GM12874 (cell line): ENCODE measurements around the gene AGT.

Experiments used
- TF ChIP-seq, protein P1 (sequence below): IDR thresholded peaks from 2 replicates; pipeline ENCODE4 v1.5.1; 2011; ENCODE audit warnings: low read depth, mild to moderate bottlenecking, control low read depth, low read length, moderate library complexity; ENCODE audit not compliant: insufficient read depth

Gene AGT

GRCh38 chr1:230754796-230755195 is 40.9 kb upstream of the AGT start:
- TF ChIP-seq, protein P1, sequence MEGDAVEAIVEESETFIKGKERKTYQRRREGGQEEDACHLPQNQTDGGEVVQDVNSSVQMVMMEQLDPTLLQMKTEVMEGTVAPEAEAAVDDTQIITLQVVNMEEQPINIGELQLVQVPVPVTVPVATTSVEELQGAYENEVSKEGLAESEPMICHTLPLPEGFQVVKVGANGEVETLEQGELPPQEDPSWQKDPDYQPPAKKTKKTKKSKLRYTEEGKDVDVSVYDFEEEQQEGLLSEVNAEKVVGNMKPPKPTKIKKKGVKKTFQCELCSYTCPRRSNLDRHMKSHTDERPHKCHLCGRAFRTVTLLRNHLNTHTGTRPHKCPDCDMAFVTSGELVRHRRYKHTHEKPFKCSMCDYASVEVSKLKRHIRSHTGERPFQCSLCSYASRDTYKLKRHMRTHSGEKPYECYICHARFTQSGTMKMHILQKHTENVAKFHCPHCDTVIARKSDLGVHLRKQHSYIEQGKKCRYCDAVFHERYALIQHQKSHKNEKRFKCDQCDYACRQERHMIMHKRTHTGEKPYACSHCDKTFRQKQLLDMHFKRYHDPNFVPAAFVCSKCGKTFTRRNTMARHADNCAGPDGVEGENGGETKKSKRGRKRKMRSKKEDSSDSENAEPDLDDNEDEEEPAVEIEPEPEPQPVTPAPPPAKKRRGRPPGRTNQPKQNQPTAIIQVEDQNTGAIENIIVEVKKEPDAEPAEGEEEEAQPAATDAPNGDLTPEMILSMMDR, result no peak

- TF ChIP-seq, protein P1, result no peak
Measured at GRCh38 chr1:230753586-230754251, 39.8 kb upstream of the AGT start.

GRCh38 chr1:230753191-230753585 is 39.3 kb upstream of the AGT start:
- TF ChIP-seq, protein P1, result no peak

DNA sequence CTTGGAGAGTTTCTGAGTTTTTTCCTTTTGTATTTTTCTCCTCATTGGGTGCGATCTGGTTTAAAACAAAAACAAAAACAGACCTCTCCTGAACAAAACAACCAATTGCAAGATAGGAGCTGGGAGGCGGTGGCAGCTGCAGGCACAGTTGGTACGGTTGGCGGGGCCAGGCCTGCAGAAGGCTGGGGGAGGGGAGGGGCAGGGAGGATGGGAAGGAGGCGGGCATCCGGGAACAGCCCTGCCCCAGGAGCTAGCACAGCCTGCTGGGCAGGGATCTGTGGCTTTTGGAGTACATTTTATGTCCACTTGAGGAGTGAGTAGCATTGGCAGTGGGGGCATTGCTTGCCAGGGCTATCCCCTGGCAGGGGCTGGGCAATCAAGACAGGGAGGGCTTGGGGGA is 38.5 kb upstream of the AGT start:
- TF ChIP-seq, protein P1, result no peak

DNA sequence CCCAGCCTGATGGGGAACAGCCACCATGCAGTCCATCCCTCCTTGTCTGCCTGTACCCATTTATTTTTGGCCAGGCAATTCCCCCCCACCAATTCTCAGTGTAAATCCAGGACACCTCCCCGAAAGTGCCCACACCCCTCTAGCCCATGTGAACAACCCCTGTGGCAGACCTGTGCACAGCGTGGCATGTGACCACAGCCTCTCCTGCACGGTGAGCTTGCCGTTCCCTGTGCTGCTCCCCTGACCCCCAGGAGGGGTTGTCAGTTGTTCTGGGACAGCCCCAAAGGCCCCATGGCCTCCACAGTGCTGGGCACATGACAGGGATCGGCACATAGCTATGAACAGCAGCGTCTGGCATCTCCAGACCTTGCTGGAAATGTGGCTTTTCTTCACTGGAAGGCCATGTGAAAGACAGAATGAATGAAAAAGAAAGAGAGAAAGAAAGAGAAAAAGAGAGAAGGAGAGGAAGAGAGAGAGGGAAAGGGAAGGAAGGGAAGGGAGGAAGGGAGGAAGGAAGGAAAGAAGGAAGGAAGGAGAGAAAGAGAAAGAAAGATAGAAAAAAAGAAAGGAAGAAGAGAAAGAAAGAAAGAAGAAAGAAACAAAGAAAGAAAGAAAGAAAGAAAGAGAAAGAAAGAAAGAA is 37.2 kb upstream of the AGT start:
- TF ChIP-seq, protein P1, result no peak

DNA sequence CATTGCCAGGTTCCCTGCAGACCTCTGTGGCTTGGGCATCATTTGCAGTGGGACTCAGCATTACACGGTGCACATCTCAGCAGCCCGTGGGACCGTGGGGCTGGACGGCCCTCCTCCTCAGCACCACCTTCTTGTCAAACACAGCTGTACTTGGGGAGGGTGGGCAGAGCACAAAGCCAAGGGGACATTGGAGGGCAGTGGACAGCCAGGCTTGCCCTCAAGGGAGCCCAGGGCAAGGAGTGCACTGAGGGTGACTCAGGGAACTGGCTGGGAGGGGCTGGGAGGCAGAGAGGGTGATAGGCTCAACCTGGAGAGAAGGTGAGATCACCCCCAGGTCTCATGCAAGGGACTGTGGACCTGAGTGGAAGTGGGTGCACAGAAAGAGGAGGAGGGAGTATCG is 36.7 kb upstream of the AGT start:
- TF ChIP-seq, protein P1, result no peak

DNA sequence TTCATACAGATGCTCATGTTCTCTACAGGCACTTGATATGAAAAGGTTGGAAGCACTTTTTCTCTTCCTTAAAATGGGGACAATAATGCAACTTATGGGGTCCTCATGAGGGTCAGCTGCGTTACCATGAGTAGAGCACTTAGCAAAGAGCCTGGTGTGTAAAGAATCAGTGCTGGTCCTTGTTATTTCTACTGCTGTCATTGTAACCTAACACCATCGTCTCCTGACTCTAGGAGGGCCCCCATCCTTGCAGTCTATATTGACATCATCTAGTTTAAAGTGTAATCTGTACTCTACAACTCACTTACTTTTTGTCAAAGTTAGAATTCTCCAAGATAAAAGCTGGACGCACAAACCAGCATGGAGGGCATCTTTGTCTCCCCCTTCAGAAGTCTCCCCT is 35.7 kb upstream of the AGT start:
- TF ChIP-seq, protein P1, result no peak
